GM12878 (cell line): ENCODE measurements around the gene IRF2.

ENCODE experiments used
- BHLHE40 ChIP-seq, 2 experiments: fragments of 450-650 bp in 1 of 2; IDR thresholded peaks; 2 replicates each; pipeline ENCODE4 v1.6.1; 2011 to 2017; ENCODE audit warnings: low read depth in 2 of 2, borderline replicate concordance in 1 of 2, improper control_type of control experiment in 1 of 2, low read length in 1 of 2, mild to moderate bottlenecking in 1 of 2
- EZH2 ChIP-seq: IDR thresholded peaks from 2 replicates; pipeline ENCODE4 v1.6.1; 2012; ENCODE audit warnings: low read depth, mild to moderate bottlenecking, control low read depth, inconsistent platforms, low read length, borderline replicate concordance; ENCODE audit not compliant: control insufficient read depth
- FOXM1 ChIP-seq: IDR thresholded peaks from 2 replicates; pipeline ENCODE4 v1.6.1; 2012; ENCODE audit warnings: low read depth, mild to moderate bottlenecking, inconsistent platforms, low read length, moderate library complexity
- HDGF ChIP-seq: fragments of 450-650 bp; IDR thresholded peaks from 2 replicates; pipeline ENCODE4 v1.6.1; 2016; ENCODE audit warnings: antibody characterized with exemption
- KDM1A ChIP-seq: fragments of 200-600 bp; sonication (generic); IDR thresholded peaks from 2 replicates; pipeline ENCODE4 v1.6.1; 2016; ENCODE audit warnings: borderline replicate concordance
- POLR2A ChIP-seq: IDR thresholded peaks from 2 replicates; pipeline ENCODE4 v1.6.1; 2011; ENCODE audit warnings: low read depth, mild to moderate bottlenecking, low read length
- SMC3 ChIP-seq: IDR thresholded peaks from 2 replicates; pipeline ENCODE4 v1.6.1; 2011; ENCODE audit warnings: low read length, improper control_type of control experiment, borderline replicate concordance
- ZBED1 ChIP-seq: IDR thresholded peaks from 2 replicates; pipeline ENCODE4 v1.6.1; 2016; ENCODE audit warnings: borderline replicate concordance
- ZNF274 ChIP-seq: IDR thresholded peaks from one replicate; pipeline ENCODE4 v1.8.0; 2011; ENCODE audit not compliant: insufficient read length, insufficient read depth
- TF ChIP-seq, protein P1 (sequence below), 3 experiments: IDR thresholded peaks in 2 of 3; conservative IDR thresholded peaks in 1 of 3; 2 replicates each; pipeline ENCODE4 v1.5.1; 2011; ENCODE audit warnings: low read depth in 3 of 3, low read length in 3 of 3, mild to moderate bottlenecking in 3 of 3, control low read depth in 2 of 3, moderate library complexity in 2 of 3, inconsistent platforms in 1 of 3, mixed read lengths in 1 of 3; ENCODE audit not compliant: control insufficient read depth in 2 of 3, insufficient read depth in 1 of 3; ENCODE audit errors: extremely low read depth in 1 of 3
- TF ChIP-seq, protein P2 (sequence below): IDR thresholded peaks from 2 replicates; pipeline ENCODE4 v1.6.1; 2012; ENCODE audit warnings: low read depth, low read length, improper control_type of control experiment

DNA sequence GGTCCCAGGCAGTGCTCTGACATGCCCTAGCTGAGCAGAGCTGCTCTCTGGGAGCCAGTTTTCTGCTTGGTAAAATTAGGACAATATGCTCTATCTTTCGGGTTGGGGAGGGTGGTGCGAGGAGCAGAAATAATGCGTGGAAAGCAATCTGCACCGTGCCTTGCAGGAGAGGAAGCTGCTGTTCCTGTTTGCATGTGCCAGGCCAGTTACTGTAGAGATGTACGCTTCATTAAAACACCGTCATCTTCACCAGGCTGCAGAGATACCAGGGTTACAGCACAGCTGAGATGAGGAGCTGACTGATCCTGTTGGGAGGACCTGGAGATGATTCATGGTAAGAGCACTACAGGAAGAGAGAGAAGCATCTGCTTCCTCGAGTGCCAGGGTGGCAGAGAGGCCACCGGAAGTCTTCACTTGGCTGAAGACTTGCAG is 29.5 kb upstream of the IRF2 start:
- TF ChIP-seq, protein P1, sequence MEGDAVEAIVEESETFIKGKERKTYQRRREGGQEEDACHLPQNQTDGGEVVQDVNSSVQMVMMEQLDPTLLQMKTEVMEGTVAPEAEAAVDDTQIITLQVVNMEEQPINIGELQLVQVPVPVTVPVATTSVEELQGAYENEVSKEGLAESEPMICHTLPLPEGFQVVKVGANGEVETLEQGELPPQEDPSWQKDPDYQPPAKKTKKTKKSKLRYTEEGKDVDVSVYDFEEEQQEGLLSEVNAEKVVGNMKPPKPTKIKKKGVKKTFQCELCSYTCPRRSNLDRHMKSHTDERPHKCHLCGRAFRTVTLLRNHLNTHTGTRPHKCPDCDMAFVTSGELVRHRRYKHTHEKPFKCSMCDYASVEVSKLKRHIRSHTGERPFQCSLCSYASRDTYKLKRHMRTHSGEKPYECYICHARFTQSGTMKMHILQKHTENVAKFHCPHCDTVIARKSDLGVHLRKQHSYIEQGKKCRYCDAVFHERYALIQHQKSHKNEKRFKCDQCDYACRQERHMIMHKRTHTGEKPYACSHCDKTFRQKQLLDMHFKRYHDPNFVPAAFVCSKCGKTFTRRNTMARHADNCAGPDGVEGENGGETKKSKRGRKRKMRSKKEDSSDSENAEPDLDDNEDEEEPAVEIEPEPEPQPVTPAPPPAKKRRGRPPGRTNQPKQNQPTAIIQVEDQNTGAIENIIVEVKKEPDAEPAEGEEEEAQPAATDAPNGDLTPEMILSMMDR (IDR thresholded peaks at IDR 0.05 in 2 of 3, conservative IDR thresholded peaks at IDR 0.05 in 1 of 3; ENCODE audit: control insufficient read depth in 2 of 3, extremely low read depth in 1 of 3, insufficient read depth in 1 of 3, low read depth in 3 of 3, low read length in 3 of 3), result no peak
- TF ChIP-seq KDM1A (no peak), ZBED1 (no peak), EZH2 (no peak), ZNF274 (no peak), BHLHE40 (IDR thresholded peaks at IDR 0.05; ENCODE audit: borderline replicate concordance in 1 of 2, low read depth in 2 of 2, low read length in 1 of 2) (no peak), SMC3 (no peak), FOXM1 (no peak), HDGF (no peak), POLR2A (no peak)
- TF ChIP-seq, protein P2, sequence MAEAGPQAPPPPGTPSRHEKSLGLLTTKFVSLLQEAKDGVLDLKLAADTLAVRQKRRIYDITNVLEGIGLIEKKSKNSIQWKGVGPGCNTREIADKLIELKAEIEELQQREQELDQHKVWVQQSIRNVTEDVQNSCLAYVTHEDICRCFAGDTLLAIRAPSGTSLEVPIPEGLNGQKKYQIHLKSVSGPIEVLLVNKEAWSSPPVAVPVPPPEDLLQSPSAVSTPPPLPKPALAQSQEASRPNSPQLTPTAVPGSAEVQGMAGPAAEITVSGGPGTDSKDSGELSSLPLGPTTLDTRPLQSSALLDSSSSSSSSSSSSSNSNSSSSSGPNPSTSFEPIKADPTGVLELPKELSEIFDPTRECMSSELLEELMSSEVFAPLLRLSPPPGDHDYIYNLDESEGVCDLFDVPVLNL, result no peak
